OCI-LY7 (cell line): ENCODE measurements around the gene SGSM2.

Experiments
- EZH2phosphoT487 ChIP-seq: fragments of 200-600 bp; sonication (generic); IDR thresholded peaks from 2 replicates; pipeline ENCODE4 v1.6.1; 2018; ENCODE audit warnings: low read depth, borderline replicate concordance, mild to moderate bottlenecking, mixed run types, antibody characterized with exemption, low read length, moderate library complexity, mixed read lengths
- TF ChIP-seq, protein P1 (sequence below): fragments of 200-600 bp; sonication (generic); conservative IDR thresholded peaks from 2 replicates; pipeline ENCODE4 v1.5.1; 2014; ENCODE audit warnings: mild to moderate bottlenecking, antibody characterized with exemption, low read length, moderate library complexity, mixed read lengths

DNA sequence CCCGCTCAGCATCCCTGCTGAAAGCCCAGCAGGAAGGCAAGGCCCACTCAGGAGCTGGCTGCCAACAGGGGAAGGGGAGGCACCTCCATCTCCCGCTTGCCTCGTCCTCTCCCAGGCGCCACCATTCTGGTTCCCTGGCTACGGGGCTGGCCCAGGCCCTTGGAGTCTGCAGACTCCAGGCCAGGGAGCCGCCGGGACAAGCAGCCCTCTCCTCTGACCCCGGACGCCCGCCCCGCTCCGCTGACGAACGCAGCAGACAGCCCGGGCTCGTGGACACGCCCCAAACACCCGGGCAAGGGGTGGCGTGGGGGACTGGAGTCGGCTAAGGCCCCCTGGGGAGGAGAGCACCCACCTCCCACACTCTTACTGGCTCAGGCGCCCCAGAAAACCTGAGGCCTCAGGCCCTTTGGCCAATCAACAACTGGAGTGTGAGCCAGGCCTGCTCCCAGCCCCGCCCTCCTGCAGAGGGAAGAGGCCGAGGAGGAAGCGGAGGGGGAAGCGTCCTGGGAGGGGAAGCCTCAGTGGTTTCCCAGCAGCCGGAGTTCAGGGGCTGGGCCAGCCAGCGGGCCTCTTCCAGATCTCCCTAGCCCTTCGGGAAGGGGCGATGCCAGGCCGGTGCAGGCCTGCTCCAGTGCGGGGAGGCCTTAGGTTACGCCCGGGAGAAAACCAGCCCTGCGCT, 59.4 kb downstream of the SGSM2 start:
- TF ChIP-seq, protein P1, sequence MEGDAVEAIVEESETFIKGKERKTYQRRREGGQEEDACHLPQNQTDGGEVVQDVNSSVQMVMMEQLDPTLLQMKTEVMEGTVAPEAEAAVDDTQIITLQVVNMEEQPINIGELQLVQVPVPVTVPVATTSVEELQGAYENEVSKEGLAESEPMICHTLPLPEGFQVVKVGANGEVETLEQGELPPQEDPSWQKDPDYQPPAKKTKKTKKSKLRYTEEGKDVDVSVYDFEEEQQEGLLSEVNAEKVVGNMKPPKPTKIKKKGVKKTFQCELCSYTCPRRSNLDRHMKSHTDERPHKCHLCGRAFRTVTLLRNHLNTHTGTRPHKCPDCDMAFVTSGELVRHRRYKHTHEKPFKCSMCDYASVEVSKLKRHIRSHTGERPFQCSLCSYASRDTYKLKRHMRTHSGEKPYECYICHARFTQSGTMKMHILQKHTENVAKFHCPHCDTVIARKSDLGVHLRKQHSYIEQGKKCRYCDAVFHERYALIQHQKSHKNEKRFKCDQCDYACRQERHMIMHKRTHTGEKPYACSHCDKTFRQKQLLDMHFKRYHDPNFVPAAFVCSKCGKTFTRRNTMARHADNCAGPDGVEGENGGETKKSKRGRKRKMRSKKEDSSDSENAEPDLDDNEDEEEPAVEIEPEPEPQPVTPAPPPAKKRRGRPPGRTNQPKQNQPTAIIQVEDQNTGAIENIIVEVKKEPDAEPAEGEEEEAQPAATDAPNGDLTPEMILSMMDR = no peak
- TF ChIP-seq EZH2phosphoT487 = no peak
